GM19035 (cell line): ENCODE data around the gene SPCS1.

Experiments
- ATAC-seq: cut with Tn5 transposase; IDR thresholded peaks from one replicate; pipeline ENCODE4 v1.9.1; 2021; ENCODE audit not compliant: unreplicated experiment

Gene SPCS1

GRCh38 chr3:52694528-52695189 is 11.2 kb upstream of the SPCS1 start:
- ATAC-seq = no peak

- ATAC-seq = no peak
Measured at GRCh38 chr3:52695798-52696671, 9.9 kb upstream of the SPCS1 start.

- ATAC-seq = no peak
Measured at GRCh38 chr3:52696830-52697631, 8.9 kb upstream of the SPCS1 start.

- ATAC-seq = no peak
Measured at GRCh38 chr3:52697632-52697965, 8.3 kb upstream of the SPCS1 start.

- ATAC-seq = no peak
Measured at GRCh38 chr3:52703341-52703740, 2.6 kb upstream of the SPCS1 start.

- ATAC-seq = peak; percentile 3
Measured at GRCh38 chr3:52704611-52705437, 1.1 kb upstream of the SPCS1 start.

- no peak for ATAC-seq
Measured at GRCh38 chr3:52705438-52705687, 543 bp upstream of the SPCS1 start.

- ATAC-seq = no peak
Measured at GRCh38 chr3:52707585-52707984, 1.7 kb downstream of the SPCS1 start.

GRCh38 chr3:52710512-52710911 is 4.6 kb downstream of the SPCS1 start:
- no peak for ATAC-seq

GRCh38 chr3:52712291-52713212 is 6.6 kb downstream of the SPCS1 start:
- ATAC-seq = no peak

- no peak for ATAC-seq
Measured at GRCh38 chr3:52714335-52715302, 8.7 kb downstream of the SPCS1 start.

GRCh38 chr3:52715714-52716305 is 9.9 kb downstream of the SPCS1 start:
- ATAC-seq = no peak

- no peak for ATAC-seq
Measured at GRCh38 chr3:52719618-52720017, 13.7 kb downstream of the SPCS1 start.

GRCh38 chr3:52721002-52721729 is 15.3 kb downstream of the SPCS1 start:
- no peak for ATAC-seq

GRCh38 chr3:52721730-52722008 is 15.8 kb downstream of the SPCS1 start:
- no peak for ATAC-seq

- ATAC-seq = no peak
Measured at GRCh38 chr3:52722491-52722890, 16.6 kb downstream of the SPCS1 start.

- no peak for ATAC-seq
Measured at GRCh38 chr3:52723935-52724334, 18.0 kb downstream of the SPCS1 start.

- ATAC-seq = no peak
Measured at GRCh38 chr3:52724511-52724910, 18.6 kb downstream of the SPCS1 start.
